Esophagus squamous epithelium (tissue), 5 donors: ENCODE measurements around the gene FYCO1. TPM values are rescaled to one million over a fixed set of nuclear protein-coding genes. Genes with fewer than 3 reads are reported as not detected.

Source experiments
- DNase-seq: peaks from one replicate; lab custom pipeline; 2025; lab: John Stamatoyannopoulos, UW
- H3K27ac ChIP-seq, 4 donors: fragments of 200-600 bp; sonication (generic); one replicate each; pipeline ENCODE4 v1.5.1; 2016 to 2019; ENCODE audit warnings: mild to moderate bottlenecking in 1 of 4
- H3K27me3 ChIP-seq, 4 donors: fragments of 200-600 bp; sonication (generic); 1 replicate in 3 of 4; 2 replicates in 1 of 4; pipeline versions ENCODE4 v1.5.1 to v1.6.0; 2017 to 2021; ENCODE audit warnings: antibody characterized with exemption in 1 of 4
- H3K36me3 ChIP-seq, 3 donors: fragments of 200-600 bp; sonication (generic); one replicate each; pipeline ENCODE4 v1.5.1; 2016 to 2019
- H3K4me1 ChIP-seq, 3 donors: fragments of 200-600 bp; sonication (generic); one replicate each; pipeline ENCODE4 v1.5.1; 2017 to 2019
- H3K4me3 ChIP-seq, 4 donors: fragments of 200-600 bp; sonication (generic); 1 replicate in 3 of 4; 2 replicates in 1 of 4; pipeline ENCODE4 v1.5.1; 2016 to 2019; ENCODE audit warnings: mild to moderate bottlenecking in 2 of 4, moderate library complexity in 1 of 4
- H3K9me3 ChIP-seq, 3 donors: fragments of 200-600 bp; sonication (generic); one replicate each; pipeline ENCODE4 v1.5.1; 2016 to 2019
- CTCF ChIP-seq, 6 experiments: fragments of 450-650 bp in 4 of 6; fragments of 200-600 bp in 2 of 6; sonication (generic) in 2 of 6; IDR thresholded peaks; one replicate each; pipeline ENCODE4 v1.5.1; 2016 to 2019; ENCODE audit warnings: antibody characterized with exemption in 6 of 6, mild to moderate bottlenecking in 4 of 6, moderate library complexity in 4 of 6
- POLR2A ChIP-seq, 4 donors: fragments of 450-650 bp; IDR thresholded peaks; one replicate each; pipeline ENCODE4 v1.6.1; 2017; ENCODE audit warnings: antibody characterized with exemption in 4 of 4, mild to moderate bottlenecking in 4 of 4, moderate library complexity in 3 of 4
- WGBS, 2 donors: methylation state at CpG; one replicate each; pipeline ENCODE4 v1.1.5; 2018; 5-methylcytosine and 5-hydroxymethylcytosine counted together
- intact Hi-C: fragments of 100-400 bp; cut with DNase I; formaldehyde crosslinking; loops from one replicate; pipeline ENCODE4 v1.15.0; 2022
- total RNA-seq, 4 donors: library from RNA; depleted of rRNA; stranded (reverse); fragments of >200 nt; gene quantifications; one replicate each; pipeline ENCODE4 v1.1.0, GENCODE V29; 2016
- donor health status: DM: yes; HTN: yes; CAD: no.

FYCO1 gene
- total RNA-seq, 4 donors from 2014 or later, result 17.8 to 33.3 (median 25.0) TPM

GRCh38 chr3:45890405-45890804 is 105.2 kb downstream of the FYCO1 start:
- intact Hi-C loops, result no loop called here
- Histone ChIP-seq H3K36me3 (no peaks in the 10 kb centered on the region), H3K9me3 (no peaks in the 10 kb centered on the region), H3K27me3 (no peaks in the 10 kb centered on the region), H3K27ac (no peak overlapping the region), H3K4me3 (no peak overlapping the region), H3K4me1 (peaks cover 0 to 15% (median 0%) of the 10 kb centered on the region in 3 donors)
- no peak for TF ChIP-seq POLR2A (IDR thresholded peaks at IDR 0.05)
- no peak for TF ChIP-seq CTCF (IDR thresholded peaks at IDR 0.05)
- 21 to 22% methylated on average over 3 of the region's 3 CpGs for WGBS, 2 donors
- no peak for DNase-seq

GRCh38 chr3:45889337-45889736 is 106.3 kb downstream of the FYCO1 start:
- Histone ChIP-seq H3K9me3 (no peaks in the 10 kb centered on the region), H3K27me3 (peaks cover 0 to 4% (median 0%) of the 10 kb centered on the region in 4 donors), H3K27ac (no peak overlapping the region), H3K4me1 (peaks cover 0 to 7% (median 0%) of the 10 kb centered on the region in 3 donors), H3K4me3 (no peak overlapping the region), H3K36me3 (no peaks in the 10 kb centered on the region)
- intact Hi-C loops, result no loop called here
- DNase-seq, result no peak
- TF ChIP-seq POLR2A (IDR thresholded peaks at IDR 0.05) (no peak), CTCF (IDR thresholded peaks at IDR 0.05) (no peak)
- WGBS, 2 donors, result 73 to 81% methylated on average over 4 of the region's 4 CpGs

GRCh38 chr3:45887759-45888511 is 107.7 kb downstream of the FYCO1 start:
- no peak overlapping the region for H3K4me3 ChIP-seq
- H3K27me3 ChIP-seq, result peaks cover 0 to 6% (median 0%) of the 10 kb centered on the region in 4 donors
- TF ChIP-seq POLR2A (IDR thresholded peaks at IDR 0.05) (no peak), CTCF (IDR thresholded peaks at IDR 0.05) (no peak)
- 62 to 77% methylated on average over 6 of the region's 7 CpGs for WGBS, 2 donors
- H3K36me3 ChIP-seq, result no peaks in the 10 kb centered on the region
- peaks cover 0 to 7% (median 0%) of the 10 kb centered on the region in 3 donors for H3K4me1 ChIP-seq
- H3K27ac ChIP-seq, result no peak overlapping the region
- DNase-seq, result no peak
- no peaks in the 10 kb centered on the region for H3K9me3 ChIP-seq
- intact Hi-C loops, result no loop called here

GRCh38 chr3:45887285-45887684 is 108.3 kb downstream of the FYCO1 start:
- TF ChIP-seq CTCF (IDR thresholded peaks at IDR 0.05) (no peak), POLR2A (IDR thresholded peaks at IDR 0.05) (no peak)
- H3K9me3 ChIP-seq, result no peaks in the 10 kb centered on the region
- H3K27ac ChIP-seq, result no peak overlapping the region
- 73 to 78% methylated on average over 4 of the region's 4 CpGs for WGBS, 2 donors
- H3K4me1 ChIP-seq, result peaks cover 0 to 7% (median 0%) of the 10 kb centered on the region in 3 donors
- intact Hi-C loops, result no loop called here
- no peak for DNase-seq
- H3K27me3 ChIP-seq, result peaks cover 0 to 6% (median 0%) of the 10 kb centered on the region in 4 donors
- no peak overlapping the region for H3K4me3 ChIP-seq
- no peaks in the 10 kb centered on the region for H3K36me3 ChIP-seq

GRCh38 chr3:45885979-45886705 is 109.5 kb downstream of the FYCO1 start, which contains the start of gene CCR9:
Gene CCR9 (plus strand): TSS chr3:45886543. CDS start chr3:45894934, 8,391 bp downstream.
- no peak for DNase-seq
- Histone ChIP-seq H3K27ac (no peak within 1 kb of the TSS), H3K4me3 (no peak within 1 kb of the TSS), H3K36me3 (no peaks in the 10 kb centered on the region), H3K4me1 (peaks cover 0 to 12% (median 0%) of the 10 kb centered on the region in 3 donors), H3K27me3 (peaks cover 0 to 6% (median 0%) of the 10 kb centered on the region in 4 donors), H3K9me3 (no peaks in the 10 kb centered on the region)
- intact Hi-C loops, result no loop called here
- TF ChIP-seq POLR2A (IDR thresholded peaks at IDR 0.05) (no peak), CTCF (IDR thresholded peaks at IDR 0.05) (no peak)
- 78 to 92% methylated on average over 5 to 6 of the region's 9 CpGs for WGBS, 2 donors
